ENCODE data around the gene SCIMP. TPM values are rescaled to one million over a fixed set of nuclear protein-coding genes. Genes with fewer than 3 reads are reported as not detected.
"Not testable (repeated sequence)": the region's sequence is repeated elsewhere in the genome, so short reads cannot be mapped to it uniquely, and the experiment has no call there.

SCIMP gene
- polyA plus RNA-seq, 1 donor from 2014 or later: not detected

- H4K20me1 ChIP-seq (ENCODE audit: insufficient read depth): no peaks in the 10 kb centered on the region
- no peak overlapping the region for H3K4me3 ChIP-seq (ENCODE audit: low read length)
- no peak overlapping the region for H2AFZ ChIP-seq (ENCODE audit: low read depth, low read length)
- H3F3A ChIP-seq (ENCODE audit: insufficient read depth, low read length, poor library complexity, severe bottlenecking): no peaks in the 10 kb centered on the region
- no peaks in the 10 kb centered on the region for H3K9me2 ChIP-seq (ENCODE audit: insufficient read depth, low read length)
- no peak overlapping the region for H3K9ac ChIP-seq (ENCODE audit: low read length)
- H3K9me3 ChIP-seq (ENCODE audit: low read length): no peaks in the 10 kb centered on the region
- no peak overlapping the region for H3K4me2 ChIP-seq (ENCODE audit: low read length)
- no peaks in the 10 kb centered on the region for H3K79me2 ChIP-seq (replicated peaks; ENCODE audit: insufficient read depth, low read length)
- H3K27me3 ChIP-seq (ENCODE audit: insufficient read depth, low read depth, low read length): no peaks in the 10 kb centered on the region
- no peaks in the 10 kb centered on the region for H3K36me3 ChIP-seq (ENCODE audit: insufficient read depth, low read length)
- H3K27ac ChIP-seq (ENCODE audit: low read length): no peak overlapping the region
- no peak for TF ChIP-seq MXI1 (conservative IDR thresholded peaks at IDR 0.05; ENCODE audit: poor library complexity, severe bottlenecking)
- TF ChIP-seq EZH2 (IDR thresholded peaks at IDR 0.05; ENCODE audit: borderline replicate concordance, insufficient read depth, low read length, poor library complexity, severe bottlenecking): no peak
- TF ChIP-seq CTCF (IDR thresholded peaks at IDR 0.05; ENCODE audit: poor library complexity, severe bottlenecking): no peak
- TF ChIP-seq REST (IDR thresholded peaks at IDR 0.05; ENCODE audit: borderline replicate concordance): no peak
- TF ChIP-seq EP300 (conservative IDR thresholded peaks at IDR 0.05; ENCODE audit: poor library complexity, severe bottlenecking): no peak
- TF ChIP-seq TAF1 (IDR thresholded peaks at IDR 0.05; ENCODE audit: low read depth): no peak
These were observed 2.4 kb upstream of the SCIMP start for GRCh38 chr17:5236938-5237540.

- not testable (repeated sequence) for H4K20me1 ChIP-seq (ENCODE audit: insufficient read depth); H3K4me3 ChIP-seq (ENCODE audit: low read length); H3F3A ChIP-seq (ENCODE audit: insufficient read depth, low read length, poor library complexity, severe bottlenecking); H3K9me2 ChIP-seq (ENCODE audit: insufficient read depth, low read length); H3K9me3 ChIP-seq (ENCODE audit: low read length); H3K79me2 ChIP-seq (replicated peaks; ENCODE audit: insufficient read depth, low read length); H2AFZ ChIP-seq (ENCODE audit: low read depth, low read length); H3K9ac ChIP-seq (ENCODE audit: low read length); H3K27me3 ChIP-seq (ENCODE audit: insufficient read depth, low read depth, low read length); H3K27ac ChIP-seq (ENCODE audit: low read length); H3K4me2 ChIP-seq (ENCODE audit: low read length); H3K36me3 ChIP-seq (ENCODE audit: insufficient read depth, low read length)
These were observed 1.2 kb downstream of the SCIMP start for GRCh38 chr17:5233492-5233891.

Measured in neural cell (in vitro differentiated cells).